Activated T-cell treated with anti-CD3 and anti-CD28 coated beads for 4 hours (primary cell): Measurements from ENCODE around the gene YIPF2.

Experiments
- DNase-seq: peaks from one replicate; pipeline ENCODE4 v3.0.0-alpha.2; 2020

The YIPF2 gene

DNA sequence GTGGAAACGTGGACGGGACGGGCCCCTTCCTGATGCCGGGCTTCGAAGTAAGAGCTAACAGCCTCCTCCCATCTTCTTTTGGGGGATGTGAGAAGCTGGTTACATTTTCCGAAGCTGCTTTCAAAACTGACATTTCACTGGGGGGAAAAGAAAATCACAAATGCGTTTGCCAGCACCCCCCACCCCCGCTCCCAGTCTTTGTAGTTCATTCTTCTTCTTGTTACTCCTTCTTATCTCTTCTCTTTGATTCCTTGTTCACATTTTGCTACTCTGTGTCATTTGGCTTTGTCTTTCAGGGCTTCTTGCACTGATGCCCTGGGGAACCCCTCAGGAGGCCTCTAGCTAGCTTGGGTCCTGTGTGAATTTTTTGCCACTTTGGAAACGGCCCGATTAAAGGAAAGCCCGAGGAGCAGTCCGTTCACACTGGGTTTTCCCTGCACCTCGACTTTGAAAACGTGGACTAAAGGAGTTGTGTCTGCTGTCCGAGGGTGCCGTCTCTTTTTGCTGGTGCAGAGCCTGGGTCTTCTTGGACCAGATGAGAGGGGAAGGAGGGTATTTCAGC, 55.8 kb downstream of the YIPF2 start:
- peak; percentile 24 for DNase-seq
